H1 (cell line): ENCODE data around the gene LHFPL2. TPM values are rescaled to one million over a fixed set of nuclear protein-coding genes. Genes with fewer than 3 reads are reported as not detected.

Experiments used
- CTCF ChIA-PET: fragments of 300-600 bp; sonication (Branson Sonifier 250); formaldehyde crosslinking; loops from one replicate; lab custom pipeline; 2021; ENCODE audit not compliant: partially characterized antibody; lab: Charles Lee
- POLR2A ChIA-PET: fragments of 300-600 bp; sonication (Branson Sonifier 250); formaldehyde crosslinking; loops from one replicate; lab custom pipeline; 2021; ENCODE audit warnings: inconsistent platforms; ENCODE audit not compliant: partially characterized antibody; lab: Charles Lee
- DNase-seq, 2 experiments: peaks; one replicate each; pipeline versions ENCODE4 v3.0.0 to v3.0.0-alpha.2; 2010 to 2022; ENCODE audit warnings: low spot score in 2 of 2, low read depth in 1 of 2, mixed read lengths in 1 of 2
- FAIRE-seq: peaks from 2 replicates; lab custom pipeline; 2011; peaks lifted over from hg19 to GRCh38; lab: Jason Lieb, UNC
- H2AFZ ChIP-seq: 2 replicates; pipeline ENCODE4 v1.8.1; 2012; ENCODE audit warnings: low read length, inconsistent platforms
- H2AK5ac ChIP-seq: 2 replicates; pipeline ENCODE4 v1.6.1; 2013; ENCODE audit warnings: low read depth, low read length
- H2BK120ac ChIP-seq: replicated peaks from 2 replicates; pipeline ENCODE3; 2013; ENCODE audit warnings: low read depth, low read length, inconsistent platforms
- H2BK12ac ChIP-seq: 2 replicates; pipeline ENCODE4 v1.6.1; 2013; ENCODE audit warnings: low read depth, low read length
- H2BK15ac ChIP-seq: 2 replicates; pipeline ENCODE4 v1.6.1; 2013; ENCODE audit warnings: low read length
- H2BK20ac ChIP-seq: 2 replicates; pipeline ENCODE4 v1.6.1; 2013; ENCODE audit warnings: low read length
- H2BK5ac ChIP-seq: 2 replicates; pipeline ENCODE4 v1.6.1; 2013; ENCODE audit warnings: low read depth, low read length
- H3K14ac ChIP-seq: 2 replicates; pipeline ENCODE4 v1.6.1; 2013; ENCODE audit warnings: inconsistent platforms; ENCODE audit not compliant: insufficient read length
- H3K18ac ChIP-seq: 2 replicates; pipeline ENCODE4 v1.6.1; 2013; ENCODE audit warnings: low read length; ENCODE audit errors: extremely low read depth
- H3K23ac ChIP-seq: 2 replicates; pipeline ENCODE4 v1.6.1; 2013; ENCODE audit warnings: inconsistent platforms; ENCODE audit not compliant: insufficient read length
- H3K23me2 ChIP-seq: 2 replicates; pipeline ENCODE4 v1.6.1; 2013; ENCODE audit warnings: low read depth, low read length
- H3K27ac ChIP-seq: 2 replicates; pipeline ENCODE4 v1.6.1; 2011; ENCODE audit warnings: low read depth, low read length, inconsistent platforms
- H3K27me3 ChIP-seq, 4 experiments: replicated peaks in 1 of 4; 1 replicate in 1 of 4; 2 replicates in 3 of 4; pipeline versions ENCODE4 v1.6.1 to v1.8.1; 2011 to 2013; ENCODE audit warnings: low read length in 3 of 4, mild to moderate bottlenecking in 3 of 4, inconsistent platforms in 2 of 4, mixed read lengths in 2 of 4, moderate library complexity in 1 of 4; ENCODE audit not compliant: control insufficient read depth in 3 of 4, insufficient read depth in 3 of 4; ENCODE audit errors: extremely low read depth in 1 of 4
- H3K36me3 ChIP-seq, 4 experiments: 2 replicates each; pipeline versions ENCODE4 v1.6.1 to v1.8.1; 2011 to 2013; ENCODE audit warnings: mild to moderate bottlenecking in 4 of 4, low read length in 3 of 4, moderate library complexity in 2 of 4, control low read depth in 1 of 4, inconsistent platforms in 1 of 4; ENCODE audit not compliant: insufficient read depth in 4 of 4, control insufficient read depth in 2 of 4
- H3K4ac ChIP-seq: replicated peaks from 2 replicates; pipeline ENCODE3; 2013; ENCODE audit warnings: low read length, low read depth, mixed read lengths, inconsistent platforms; ENCODE audit not compliant: insufficient read length
- H3K4me1 ChIP-seq, 4 experiments: replicated peaks in 1 of 4; 1 replicate in 1 of 4; 2 replicates in 3 of 4; pipeline versions ENCODE4 v1.6.1 to v1.8.1; 2011 to 2013; ENCODE audit warnings: low read length in 3 of 4, inconsistent platforms in 2 of 4, mixed read lengths in 1 of 4; ENCODE audit not compliant: insufficient read depth in 4 of 4, control insufficient read depth in 3 of 4
- H3K4me2 ChIP-seq, 2 experiments: 2 replicates each; pipeline versions ENCODE4 v1.6.1 to v1.8.1; 2011 to 2013; ENCODE audit warnings: low read depth in 2 of 2, low read length in 2 of 2, control low read depth in 1 of 2, inconsistent platforms in 1 of 2, mild to moderate bottlenecking in 1 of 2; ENCODE audit not compliant: insufficient read depth in 1 of 2
- H3K4me3 ChIP-seq, 4 experiments: fragments of 200-600, 300-600 bp in 1 of 4; sonication (generic), shearing (Covaris generic), sonication (Bioruptor Twin) in 1 of 4; 2 replicates each; pipeline versions ENCODE4 v1.5.1 to v1.8.1; 2011 to 2016; ENCODE audit warnings: low read length in 4 of 4, low read depth in 3 of 4, control low read depth in 2 of 4, inconsistent platforms in 2 of 4, mild to moderate bottlenecking in 2 of 4, mixed read lengths in 1 of 4, moderate library complexity in 1 of 4; ENCODE audit not compliant: insufficient read depth in 2 of 4; ENCODE audit errors: extremely low read depth in 1 of 4
- H3K56ac ChIP-seq: replicated peaks from 2 replicates; pipeline ENCODE3; 2013; ENCODE audit warnings: low read depth, mild to moderate bottlenecking, mixed read lengths, low read length, inconsistent platforms; ENCODE audit not compliant: insufficient read length
- H3K79me1 ChIP-seq: 2 replicates; pipeline ENCODE4 v1.6.1; 2013; ENCODE audit warnings: low read depth, low read length, control low read depth
- H3K79me2 ChIP-seq, 2 experiments: 2 replicates each; pipeline versions ENCODE4 v1.6.1 to v1.8.1; 2012 to 2013; ENCODE audit warnings: low read length in 2 of 2, mild to moderate bottlenecking in 2 of 2, inconsistent platforms in 1 of 2; ENCODE audit not compliant: insufficient read depth in 2 of 2, control insufficient read depth in 1 of 2
- H3K9ac ChIP-seq, 4 experiments: replicated peaks in 1 of 4; 1 replicate in 1 of 4; 2 replicates in 3 of 4; pipeline versions ENCODE4 v1.6.1 to v1.8.1; 2011 to 2013; ENCODE audit warnings: low read depth in 3 of 4, low read length in 3 of 4, control low read depth in 2 of 4, mild to moderate bottlenecking in 2 of 4, moderate library complexity in 2 of 4, inconsistent platforms in 1 of 4; ENCODE audit errors: extremely low read depth in 1 of 4
- H3K9me3 ChIP-seq, 2 experiments: 2 replicates each; pipeline versions ENCODE4 v1.6.1 to v1.8.1; 2012 to 2013; ENCODE audit warnings: mild to moderate bottlenecking in 2 of 2, moderate library complexity in 2 of 2, control low read depth in 1 of 2, inconsistent platforms in 1 of 2, low read depth in 1 of 2, low read length in 1 of 2, mixed read lengths in 1 of 2; ENCODE audit not compliant: insufficient read depth in 2 of 2
- H4K20me1 ChIP-seq, 2 experiments: replicated peaks in 1 of 2; 2 replicates each; pipeline versions ENCODE3 to v1.8.1; 2011 to 2013; ENCODE audit warnings: inconsistent platforms in 2 of 2, low read length in 2 of 2, mild to moderate bottlenecking in 1 of 2; ENCODE audit not compliant: insufficient read depth in 2 of 2, control insufficient read depth in 1 of 2
- H4K5ac ChIP-seq: 2 replicates; pipeline ENCODE4 v1.6.1; 2013; ENCODE audit warnings: low read length, low read depth, mixed read lengths, inconsistent platforms; ENCODE audit not compliant: insufficient read length
- H4K8ac ChIP-seq: 2 replicates; pipeline ENCODE4 v1.8.0; 2013; ENCODE audit warnings: mild to moderate bottlenecking, moderate library complexity, low read length, inconsistent platforms; ENCODE audit not compliant: insufficient read depth; ENCODE audit errors: extremely low read depth
- H4K91ac ChIP-seq: replicated peaks from 2 replicates; pipeline ENCODE3; 2013; ENCODE audit warnings: low read length, mixed read lengths, inconsistent platforms; ENCODE audit not compliant: insufficient read length
- EZH2 ChIP-seq: fragments of 200-600 bp; sonication (generic); IDR thresholded peaks from 2 replicates; pipeline ENCODE4 v1.7.1; 2012; ENCODE audit warnings: low read depth, mild to moderate bottlenecking, moderate library complexity, low read length, inconsistent platforms; ENCODE audit not compliant: severe bottlenecking
- FOSL1 ChIP-seq: IDR thresholded peaks from 2 replicates; pipeline ENCODE4 v1.6.1; 2011; ENCODE audit warnings: mild to moderate bottlenecking, low read depth, low read length, moderate library complexity; ENCODE audit not compliant: insufficient read depth
- GTF2F1 ChIP-seq: IDR thresholded peaks from 2 replicates; pipeline ENCODE4 v1.6.1; 2012; ENCODE audit warnings: low read depth, low read length, improper control_type of control experiment, borderline replicate concordance
- KDM4A ChIP-seq: IDR thresholded peaks from one replicate; pipeline ENCODE4 v1.7.1; 2012; ENCODE audit warnings: low read depth, mild to moderate bottlenecking, moderate library complexity, low read length, inconsistent platforms; ENCODE audit not compliant: severe bottlenecking
- KDM5A ChIP-seq: fragments of 200-600 bp; IDR thresholded peaks from 2 replicates; pipeline ENCODE4 v1.7.1; 2012; ENCODE audit warnings: mild to moderate bottlenecking, low read length, inconsistent platforms, mixed read lengths
- MAFK ChIP-seq: IDR thresholded peaks from 2 replicates; pipeline ENCODE4 v1.6.1; 2012; ENCODE audit warnings: low read depth, mild to moderate bottlenecking, improper control_type of control experiment, low read length
- WGBS, 2 experiments: shearing (Covaris generic) in 1 of 2; methylation state at CpG; one replicate each; pipeline versions ENCODE4 v1.1.6 to v1.1.7; 2013 to 2015; ENCODE audit warnings: low lambda C conversion rate in 2 of 2, mixed read lengths in 2 of 2, inconsistent platforms in 1 of 2, low coverage in 1 of 2, missing lambda C conversion rate in 1 of 2; ENCODE audit not compliant: insufficient replicate concordance in 2 of 2, insufficient coverage in 1 of 2, insufficient read length in 1 of 2; ENCODE audit errors: extremely low coverage in 1 of 2, missing lambda C conversion rate in 1 of 2; 5-methylcytosine and 5-hydroxymethylcytosine counted together
- polyA plus RNA-seq, 7 experiments: library from polyadenylated mRNA; depleted of rRNA in 3 of 7; stranded (reverse) in 5 of 7; unstranded in 2 of 7; fragments of >200 nt in 5 of 7; fragments of 200-250 nt in 2 of 7; gene quantifications; 1 replicate in 5 of 7; 2 replicates in 1 of 7; 4 replicates in 1 of 7; pipeline versions ENCODE4 v1.2.1 to v1.2.3, GENCODE V29; 2011 to 2013; ENCODE audit warnings: missing spikeins in 2 of 7, mixed read lengths in 2 of 7
- total RNA-seq: library from RNA; stranded (reverse); fragmentation: NEBNext Ultra II Directional; extraction: Animal tissue kit (Norgen Biotek cat#: 25700); gene quantifications from 2 replicates; pipeline ENCODE4 v1.2.1, GENCODE V29; 2021

The LHFPL2 gene
- total and polyA plus RNA-seq, 2 of the 8 experiments (the other 6 are each of a cell fraction or from before 2014, with no cell fraction given), result 9.6 to 43.0 TPM

DNA sequence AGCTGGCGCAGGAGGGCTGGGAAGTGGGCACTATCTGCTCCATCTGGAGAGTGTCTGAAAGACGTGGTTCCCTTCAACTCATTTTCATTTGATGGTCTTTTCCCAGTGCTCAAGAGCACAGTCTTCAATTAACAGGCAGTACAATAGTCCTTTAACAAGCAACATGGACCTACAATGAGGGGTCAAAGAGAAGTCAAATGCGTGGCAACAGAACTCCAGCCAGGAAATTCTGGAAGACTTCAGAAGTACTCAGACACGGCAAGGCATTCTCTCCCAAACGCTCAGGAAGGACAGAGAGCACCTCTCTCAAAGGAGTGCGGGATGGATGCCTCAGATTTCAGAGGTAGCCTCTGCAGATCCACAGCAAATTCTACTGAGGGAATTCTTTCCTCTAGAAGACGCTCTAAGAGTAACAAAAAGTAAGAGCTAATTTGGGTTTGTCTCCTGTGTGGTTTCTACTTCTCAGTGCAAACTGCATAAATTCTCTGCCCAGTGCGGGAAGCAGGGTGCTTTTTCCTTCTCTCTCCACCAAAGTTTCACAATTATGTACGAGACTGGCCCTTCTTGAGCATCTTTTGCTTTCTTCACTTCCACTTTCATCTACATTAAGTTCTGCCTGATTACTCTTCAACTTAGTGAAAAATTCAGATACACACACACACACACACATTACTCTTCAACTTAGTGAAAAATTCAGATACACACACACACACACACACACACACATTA is 56.4 kb downstream of the LHFPL2 start:
- Histone ChIP-seq H3K23me2 (no peaks in the 10 kb centered on the region), H3K56ac (no peak overlapping the region)

More for the DNA sequence above, 56.4 kb downstream of the LHFPL2 start:
- Histone ChIP-seq H2BK20ac (no peak overlapping the region), H3K9ac (no peak overlapping the region), H2BK15ac (no peak overlapping the region), H4K20me1 (peaks cover 4 to 5% of the 10 kb centered on the region in 2 experiments), H3K23ac (no peak overlapping the region), H2BK12ac (no peak overlapping the region), H2BK120ac (no peak overlapping the region), H3K79me1 (peaks cover 3% of the 10 kb centered on the region; the same call in 1 of the 2 replicates), H3K4ac (no peak overlapping the region), H2AFZ (no peak overlapping the region), H4K91ac (no peak overlapping the region), H4K8ac (no peak overlapping the region), H3K18ac (no peak overlapping the region), H3K79me2 (peaks cover 0 to 68% of the 10 kb centered on the region in 2 experiments; a peak in 3 of 4 replicates), H2AK5ac (no peak overlapping the region), H2BK5ac (no peak overlapping the region), H3K36me3 (peaks cover 0 to 4% (median 0%) of the 10 kb centered on the region in 4 experiments; a peak in 2 of 8 replicates), H3K9me3 (no peaks in the 10 kb centered on the region; a peak in 1 of 4 replicates), H3K4me3 (no peak overlapping the region), H3K27me3 (no peaks in the 10 kb centered on the region), H3K27ac (no peak overlapping the region), H3K14ac (no peak overlapping the region), H4K5ac (no peak overlapping the region), H3K4me1 (peaks cover 0 to 7% (median 0%) of the 10 kb centered on the region in 4 experiments; a peak in 1 of 7 replicates), H3K4me2 (no peak overlapping the region)
- WGBS, 2 experiments, result 86% methylated on average over 9 of the region's 9 CpGs; no CpG with 5 or more reads in 1 of the 2 experiments
- no peak for FAIRE-seq
- CTCF ChIA-PET, result interaction anchor here (0.7 to 1.2 kb wide), 2 partner anchors 35 to 47 kb away, joined by 3 to 4 read pairs; no protein-coding TSS in a partner anchor
- POLR2A ChIA-PET, result interaction anchor here (0.6 to 2.0 kb wide), 2 partner anchors 8 to 17 kb away, joined by 3 to 4 read pairs; no protein-coding TSS in a partner anchor
- TF ChIP-seq KDM5A (no peak), KDM4A (no peak), MAFK (no peak), FOSL1 (no peak), GTF2F1 (no peak), EZH2 (no peak)
- DNase-seq, result no peak
